HG03108 (cell line): Measurements from ENCODE around the gene PLEKHG2.

Source experiments
- ATAC-seq: cut with Tn5 transposase; IDR thresholded peaks from one replicate; pipeline ENCODE4 v1.9.1; 2021; ENCODE audit warnings: moderate library complexity; ENCODE audit not compliant: unreplicated experiment

Gene PLEKHG2

DNA sequence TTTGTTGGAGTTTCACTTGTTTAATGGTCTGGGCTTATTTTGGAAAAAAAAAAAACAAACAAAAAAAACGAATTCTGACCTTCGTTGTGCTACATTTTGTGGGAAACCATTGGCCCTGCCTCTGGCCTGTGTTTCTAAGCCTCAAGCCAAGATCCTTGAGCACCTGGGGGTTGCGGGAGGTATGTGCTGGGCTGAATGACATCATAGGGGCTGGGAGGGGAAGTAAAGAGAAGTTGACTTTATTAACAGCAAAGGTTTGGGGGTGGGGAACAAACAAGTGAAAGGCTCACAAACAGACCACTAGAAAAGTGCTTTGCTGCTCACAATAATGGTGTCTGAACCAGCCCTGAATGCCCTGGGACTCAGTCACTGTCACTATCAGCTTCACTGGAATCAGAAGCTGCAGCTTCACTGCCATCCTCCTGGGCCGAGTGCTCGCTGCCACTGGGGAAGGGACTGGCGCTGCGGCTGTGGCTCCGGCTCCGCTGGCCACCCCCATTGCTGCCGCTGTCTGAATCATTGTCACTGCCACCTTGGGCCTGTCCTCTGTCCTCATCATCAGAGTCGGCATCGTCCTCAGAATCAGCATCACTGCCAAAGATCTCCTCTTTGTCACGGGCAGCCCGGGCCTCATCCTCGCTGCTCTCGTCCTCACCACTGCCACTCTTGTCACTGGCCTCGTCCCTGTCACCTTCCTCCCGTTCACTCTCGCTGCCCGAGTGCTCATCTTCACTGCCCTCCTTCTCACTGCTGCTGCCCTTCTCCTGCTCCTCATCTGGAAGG is 26.6 kb upstream of the PLEKHG2 start:
- no peak for ATAC-seq

DNA sequence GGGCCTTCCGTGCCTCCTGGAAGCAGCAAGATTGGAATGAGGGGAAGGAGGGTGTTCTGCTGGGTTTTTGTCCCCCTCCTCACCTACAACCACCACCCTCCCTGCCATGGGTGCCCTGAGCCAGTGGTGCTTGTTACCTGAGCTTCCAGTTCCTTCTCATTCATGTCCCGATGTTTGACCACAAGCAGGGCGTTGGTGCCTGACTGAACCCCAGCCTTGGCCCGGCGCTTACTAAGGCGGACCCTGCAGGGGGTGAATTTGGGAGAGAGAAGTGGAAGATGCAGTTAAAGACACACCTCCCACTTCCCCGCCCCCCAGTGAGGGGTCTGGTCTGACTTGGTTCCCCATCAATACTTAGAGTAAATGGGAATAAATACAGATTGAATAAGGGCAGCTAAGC is 25.9 kb upstream of the PLEKHG2 start:
- no peak for ATAC-seq

DNA sequence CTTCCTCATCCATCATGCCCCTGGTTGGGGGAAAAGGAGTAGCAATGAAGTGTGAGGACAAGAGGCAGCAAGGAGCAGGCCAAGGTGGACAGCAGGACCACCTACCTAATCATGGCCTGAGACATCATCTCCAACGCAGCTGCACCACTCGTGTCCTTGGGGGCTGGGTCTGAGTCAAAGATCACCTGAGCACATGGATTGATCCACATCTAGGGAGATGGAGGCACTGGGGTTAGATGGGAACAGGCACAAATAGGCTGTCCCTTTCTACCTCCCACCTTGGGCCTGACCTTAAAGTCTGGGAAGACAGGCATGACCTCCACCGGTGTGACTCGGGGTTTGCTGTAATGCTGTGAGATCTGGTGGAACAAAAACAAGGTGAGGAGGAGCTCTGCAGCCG is 23.8 kb upstream of the PLEKHG2 start:
- ATAC-seq = no peak

DNA sequence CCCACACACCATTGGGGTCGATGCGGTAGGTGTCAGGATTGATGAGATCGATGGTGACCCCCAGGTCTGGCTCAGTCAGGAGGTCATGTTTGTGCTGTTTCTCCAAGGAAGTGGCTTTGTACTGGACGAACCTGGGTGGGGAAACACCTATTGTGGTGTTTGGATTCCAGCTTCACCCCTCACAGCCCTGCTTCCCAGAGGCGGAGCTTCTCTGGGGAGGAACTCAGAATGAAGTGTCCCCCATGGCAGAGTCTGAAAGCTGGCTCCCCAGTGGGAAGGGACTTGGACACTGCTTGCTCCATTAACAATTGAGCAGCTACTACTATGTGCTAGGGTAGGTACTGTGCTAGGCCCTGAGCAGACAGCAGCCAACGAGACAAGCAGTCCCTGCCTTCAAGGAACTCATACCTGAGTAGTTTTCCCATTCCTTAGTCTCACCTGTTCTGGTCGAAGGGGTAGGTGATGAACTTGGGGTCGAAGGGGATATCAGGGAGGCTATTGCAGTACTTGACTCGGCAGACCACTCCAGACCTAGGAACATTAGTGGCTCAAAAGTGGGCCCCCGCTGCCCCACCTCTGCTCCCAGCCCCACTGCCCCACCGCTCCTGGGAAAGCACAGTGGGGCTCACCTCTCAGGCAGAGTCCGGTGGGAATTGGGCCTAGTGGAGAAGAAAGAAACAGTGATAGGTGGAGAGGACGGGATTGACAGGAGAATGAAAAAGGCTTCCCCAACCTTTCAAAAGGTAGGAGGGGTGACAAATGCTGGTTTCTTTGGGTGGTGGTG is 22.6 kb upstream of the PLEKHG2 start:
- ATAC-seq = no peak

DNA sequence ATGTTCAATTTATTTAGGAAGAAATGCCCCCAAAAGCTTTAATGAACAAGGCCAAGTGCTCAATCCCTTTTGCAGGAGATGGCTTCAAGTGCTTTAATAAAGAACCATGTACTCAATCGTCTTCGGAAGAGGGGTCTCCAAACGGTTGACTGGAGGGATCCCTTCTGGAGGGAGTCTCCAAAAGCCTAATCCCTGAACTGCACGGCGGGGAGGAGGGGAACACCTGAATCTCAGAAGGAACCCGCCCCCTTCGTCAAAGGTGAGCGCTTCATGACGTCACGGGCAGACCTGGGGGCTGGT is 22.1 kb upstream of the PLEKHG2 start:
- ATAC-seq = no peak

DNA sequence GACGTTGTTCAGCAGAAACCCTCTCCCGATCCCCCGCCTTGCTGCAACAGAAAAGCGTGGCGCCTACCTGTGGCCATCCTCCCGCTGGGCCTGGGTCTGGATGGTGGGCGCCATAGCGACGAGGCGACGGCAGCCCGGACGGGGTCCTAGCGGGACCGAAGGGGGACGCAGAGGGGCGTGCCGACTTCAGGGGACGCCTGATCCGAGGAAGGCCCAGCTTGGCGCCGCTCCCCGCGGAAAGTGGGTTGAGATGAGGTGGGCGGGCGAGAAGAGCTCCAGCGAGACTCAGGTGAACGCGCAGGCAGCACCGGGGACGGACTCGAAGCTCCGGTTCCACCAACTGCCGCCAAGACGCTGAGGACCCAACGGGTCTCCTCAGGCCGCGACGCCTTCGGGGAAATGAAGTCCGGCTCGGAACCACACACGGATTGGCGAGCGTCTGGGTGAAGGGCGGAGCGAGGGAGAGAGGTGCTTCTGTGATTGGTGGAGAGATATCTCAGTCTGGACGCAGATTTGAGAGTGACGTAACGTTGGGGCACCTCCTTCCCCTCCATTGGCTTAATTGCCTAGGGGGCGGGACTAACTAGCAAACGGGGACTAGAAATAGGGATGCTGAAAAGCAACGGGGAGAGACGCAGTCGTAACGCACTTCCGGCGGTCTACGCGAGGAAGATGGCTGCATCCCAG is 21.6 kb upstream of the PLEKHG2 start, which contains the start of the genes MED29 and PAF1:
MED29 (plus strand) TSS at position 628 of the 687 bp plus-strand sequence; CDS start at position 673, 45 bp downstream.
PAF1 (minus strand) TSS at position 356 of the 687 bp plus-strand sequence; CDS start at position 114, 242 bp downstream.
- peak; percentile 94 for ATAC-seq

DNA sequence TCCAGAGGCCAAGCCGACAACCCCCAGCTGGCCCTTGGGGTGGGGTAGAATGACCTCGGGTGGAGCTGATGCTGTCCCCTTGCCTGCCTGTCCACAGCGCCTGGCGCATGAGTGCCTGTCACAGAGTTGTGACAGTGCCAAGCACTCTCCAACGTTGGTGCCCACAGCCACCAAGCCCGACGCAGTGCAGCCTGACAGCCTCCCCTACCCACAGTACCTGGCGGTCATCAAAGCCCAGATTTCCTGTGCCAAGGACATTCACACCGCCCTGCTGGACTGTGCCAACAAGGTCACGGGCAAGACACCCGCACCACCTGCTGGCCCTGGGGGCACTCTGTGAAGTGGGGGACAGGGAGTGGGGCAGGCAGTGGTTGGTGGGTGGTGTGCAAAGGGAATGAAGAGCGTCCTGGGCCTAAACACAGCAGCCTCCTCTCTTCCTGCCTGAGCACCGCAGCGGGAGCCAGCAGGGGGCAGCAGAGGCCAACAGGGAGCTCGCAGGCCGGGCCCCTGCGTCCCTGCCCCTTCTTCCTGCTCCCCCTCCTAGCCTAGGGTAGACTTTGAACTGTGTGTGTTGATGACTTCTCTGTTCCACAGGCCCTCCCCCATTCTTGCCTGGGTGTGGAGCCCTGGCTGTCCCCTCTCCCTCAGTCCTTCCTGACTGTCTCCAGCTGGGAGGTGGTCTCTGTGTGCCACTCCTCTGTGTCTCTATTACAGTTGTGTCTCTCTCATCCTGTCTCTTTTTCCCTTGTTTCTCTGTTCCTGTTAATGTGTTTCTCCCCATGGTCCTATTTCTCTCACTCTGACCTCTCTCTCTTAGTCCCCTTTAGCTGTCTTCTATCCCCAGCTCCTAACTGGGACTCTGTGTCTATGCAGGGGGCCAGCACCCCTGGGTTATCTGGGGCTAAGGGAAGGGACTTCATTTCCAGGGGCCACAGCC is 14.8 kb upstream of the PLEKHG2 start:
- peak; percentile 19 for ATAC-seq

DNA sequence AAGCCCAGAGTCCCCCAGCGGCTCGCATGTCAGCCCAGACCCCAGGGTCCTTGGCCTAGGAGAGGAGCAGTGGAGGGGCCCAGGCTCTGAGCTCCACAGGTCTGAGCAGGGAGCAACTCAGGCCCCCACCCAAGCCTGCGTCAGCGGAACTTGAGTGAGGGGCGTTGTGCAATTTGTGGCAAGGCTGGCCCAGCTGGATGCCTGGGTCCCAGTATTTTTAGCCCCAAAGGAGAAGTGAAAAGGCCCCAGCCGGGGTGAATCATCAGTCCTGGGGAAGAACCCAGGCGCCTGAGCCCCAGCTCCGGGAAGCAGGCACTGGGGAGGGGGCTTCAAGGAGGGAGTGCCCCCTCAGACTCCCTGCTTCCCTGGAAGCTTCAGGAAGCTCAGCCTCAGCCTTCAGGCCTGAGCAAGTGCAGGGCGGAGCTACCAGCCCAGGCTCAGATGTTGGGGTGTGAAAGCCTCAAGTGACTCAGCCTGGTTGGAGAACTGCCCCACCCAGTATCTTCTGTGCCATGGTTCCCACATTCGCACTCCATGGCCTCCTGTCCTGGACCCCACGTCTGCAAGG is 14.1 kb upstream of the PLEKHG2 start:
- no peak for ATAC-seq

DNA sequence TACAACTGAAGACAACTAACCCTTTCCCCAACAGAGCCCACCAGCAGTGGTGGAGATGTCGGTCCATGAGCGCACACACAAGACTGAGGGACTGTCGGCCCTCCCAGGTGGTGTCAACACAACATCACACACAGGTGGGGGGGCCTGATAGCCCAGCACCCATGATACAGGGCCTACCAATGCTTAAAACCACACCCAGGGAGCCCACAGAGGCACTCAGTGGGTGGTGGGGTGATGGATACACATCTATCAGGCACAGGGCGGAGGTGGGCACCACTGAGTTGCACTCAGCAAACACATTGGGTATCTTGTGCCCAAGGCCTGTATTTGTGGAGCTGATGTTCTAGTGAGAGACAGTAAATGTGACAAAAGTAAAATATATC is 12.8 kb upstream of the PLEKHG2 start:
- no peak for ATAC-seq

DNA sequence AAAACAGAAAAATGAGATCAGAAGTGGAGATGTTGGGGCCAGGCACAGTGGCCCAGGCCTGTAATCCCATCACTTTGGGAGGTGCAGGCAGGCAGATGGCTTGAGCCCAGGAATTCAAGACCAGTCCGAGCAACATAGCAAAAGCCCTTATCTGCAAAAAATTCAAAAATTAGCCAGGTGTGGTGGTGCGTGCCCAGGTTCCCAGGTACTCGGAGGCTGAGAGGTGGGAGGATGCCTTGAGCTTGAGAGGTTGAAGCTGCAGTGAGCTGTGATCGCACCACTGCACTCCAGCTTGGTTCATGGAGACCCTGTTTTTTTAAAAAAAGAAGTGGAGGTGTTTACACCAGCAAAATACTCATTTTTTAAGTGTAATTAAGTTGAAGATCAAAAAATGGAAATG is 12.4 kb upstream of the PLEKHG2 start:
- ATAC-seq = no peak

DNA sequence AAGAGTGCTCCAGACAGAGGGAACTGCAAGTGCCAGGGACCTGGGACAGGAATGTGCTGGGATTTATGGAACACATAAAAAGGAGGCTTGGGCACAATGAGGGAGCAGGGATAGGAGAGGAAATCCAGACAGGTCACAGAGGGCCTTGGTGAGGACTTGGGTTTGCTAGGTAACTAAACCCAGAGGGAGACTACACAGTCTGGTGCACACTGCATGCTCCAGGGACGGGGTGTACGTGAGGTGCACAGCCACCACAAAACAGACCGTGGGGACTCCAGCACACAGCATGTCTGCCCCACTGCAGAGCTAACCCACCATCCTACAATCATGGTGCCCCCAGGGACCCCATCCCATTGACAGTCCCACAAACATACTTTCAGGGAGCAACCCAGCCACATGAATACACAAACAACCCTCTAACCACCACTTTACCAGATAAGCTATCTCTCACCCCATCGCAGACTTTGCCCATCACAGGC is 11.4 kb upstream of the PLEKHG2 start:
- ATAC-seq = peak; percentile 7

DNA sequence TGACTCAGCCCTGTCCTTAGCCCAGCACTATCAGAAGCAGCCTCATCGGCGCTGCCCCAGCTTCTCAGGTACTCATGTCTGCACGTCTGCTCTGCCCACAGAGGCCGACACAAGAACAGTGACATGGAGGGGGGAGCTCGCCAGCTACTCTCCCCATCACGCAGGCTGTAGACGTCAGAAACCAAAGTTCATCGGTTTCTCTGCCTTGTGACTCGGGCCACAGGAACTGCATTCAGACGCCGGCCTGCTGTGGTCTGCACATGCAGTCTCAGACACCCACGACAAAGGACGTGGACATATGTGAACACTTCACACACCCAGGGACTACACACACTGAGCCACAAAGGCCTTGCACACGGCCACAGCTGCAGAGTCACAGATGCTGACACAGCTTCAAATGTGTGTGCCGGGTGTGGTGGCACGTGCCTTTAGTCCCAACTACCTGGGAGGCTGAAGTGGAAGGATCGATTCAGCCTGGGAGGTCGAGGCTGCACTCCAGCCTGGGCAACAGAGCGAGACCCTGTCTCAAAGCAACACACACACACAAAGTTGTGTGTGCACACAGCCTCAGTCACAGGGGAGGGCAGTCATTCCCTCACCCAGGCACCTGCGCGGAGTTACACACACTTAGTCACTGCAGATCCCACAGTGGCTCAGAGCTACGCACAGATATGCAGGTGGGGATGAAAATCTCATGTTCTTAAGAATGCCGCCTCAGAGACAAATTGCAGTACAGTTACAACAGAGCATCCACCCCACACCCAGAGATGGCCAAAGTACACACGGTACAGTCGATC is 10.7 kb upstream of the PLEKHG2 start:
- peak; percentile 21 for ATAC-seq

DNA sequence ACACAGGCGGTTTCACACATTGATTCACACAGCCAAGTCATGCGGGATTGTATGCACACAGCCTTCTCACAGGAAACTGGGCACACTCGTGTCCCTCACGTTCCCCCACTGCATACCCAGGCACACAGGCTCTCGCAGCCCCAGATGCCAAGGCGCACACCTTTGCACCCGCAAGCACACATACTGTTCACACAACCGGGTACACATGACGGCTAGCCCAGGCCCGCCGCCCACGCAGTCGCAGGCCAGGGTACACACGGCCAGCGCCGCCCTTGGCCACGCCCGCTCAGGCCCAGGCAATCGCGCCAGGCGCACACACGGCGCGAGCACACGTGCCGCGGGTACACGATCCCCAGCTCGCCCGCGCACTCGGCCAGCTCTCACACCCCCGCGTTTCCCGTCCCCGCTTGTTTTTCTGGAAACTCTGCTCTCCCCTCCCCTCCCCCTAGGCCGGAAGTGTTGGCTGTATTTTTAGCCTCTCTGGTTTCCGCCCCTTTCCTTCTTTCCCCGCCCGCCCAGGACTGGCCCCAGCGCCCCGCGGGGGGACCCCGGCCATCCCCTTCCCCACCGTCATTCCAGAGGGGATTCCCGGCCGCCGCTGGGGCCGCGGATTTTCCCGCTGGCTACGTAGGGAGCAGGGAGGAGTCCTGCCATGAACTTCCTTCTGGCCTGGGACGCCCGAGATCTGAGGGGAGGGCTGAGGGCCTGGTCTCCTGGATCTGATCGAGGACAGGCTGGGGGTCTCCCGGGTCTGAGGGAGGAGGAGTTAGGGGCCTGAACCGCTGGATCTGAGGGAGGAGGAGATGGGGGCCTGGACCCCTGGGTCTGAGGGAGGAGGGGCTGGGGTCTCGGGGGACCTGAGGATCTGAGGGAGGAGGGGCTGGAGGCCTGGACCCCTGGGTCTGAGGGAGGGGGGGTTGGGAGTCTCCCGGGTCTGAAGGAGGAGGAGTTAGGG is 9.8 kb upstream of the PLEKHG2 start:
- ATAC-seq = no peak

DNA sequence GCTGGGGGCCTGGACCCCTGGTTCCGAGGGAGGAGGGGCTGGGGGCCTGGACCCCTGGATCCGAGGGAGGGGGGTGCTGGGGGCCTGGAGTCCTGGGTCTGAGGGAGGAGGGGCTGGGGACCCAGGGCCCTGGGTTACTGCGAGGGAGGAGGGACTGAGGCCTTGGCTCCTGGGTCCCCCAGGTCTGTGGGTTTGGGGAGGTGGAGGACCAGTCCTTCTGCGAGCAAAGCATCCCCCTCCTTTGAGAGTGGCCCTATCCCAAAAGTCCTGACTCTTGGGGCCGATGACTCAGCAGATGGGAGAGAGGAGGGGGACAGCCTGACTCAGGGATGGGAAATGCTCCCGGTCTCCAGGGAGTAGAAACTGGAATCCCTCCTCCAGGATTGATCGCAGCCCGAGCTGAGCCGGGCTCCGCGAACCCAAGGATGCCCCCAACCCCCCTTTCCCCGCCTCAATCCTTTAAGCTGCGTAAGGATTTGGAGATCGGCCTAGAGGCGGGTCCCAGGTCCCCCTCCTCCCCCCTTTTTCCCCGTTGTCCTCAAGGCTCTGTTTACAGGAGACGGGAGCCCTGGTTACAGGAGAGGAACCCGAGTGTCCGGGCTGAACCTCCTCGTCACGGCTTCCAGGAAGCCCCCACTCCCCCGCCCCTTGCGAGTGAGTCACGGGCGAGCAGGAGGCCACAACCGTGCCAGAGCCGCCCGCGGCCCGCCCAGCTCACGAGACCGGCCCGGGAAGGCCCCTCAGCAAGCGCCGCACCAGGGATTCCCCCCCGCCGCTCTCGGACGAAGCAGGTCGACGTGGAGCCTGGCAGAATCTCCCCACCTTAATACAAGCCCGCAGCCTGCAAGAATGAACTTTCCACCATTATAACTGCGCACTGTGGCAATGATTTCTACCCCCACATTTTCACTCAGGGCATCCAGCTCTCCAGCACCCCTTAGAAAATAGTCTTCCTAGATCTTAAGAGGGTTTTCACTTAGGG is 8.8 kb upstream of the PLEKHG2 start:
- peak; percentile 29 for ATAC-seq

DNA sequence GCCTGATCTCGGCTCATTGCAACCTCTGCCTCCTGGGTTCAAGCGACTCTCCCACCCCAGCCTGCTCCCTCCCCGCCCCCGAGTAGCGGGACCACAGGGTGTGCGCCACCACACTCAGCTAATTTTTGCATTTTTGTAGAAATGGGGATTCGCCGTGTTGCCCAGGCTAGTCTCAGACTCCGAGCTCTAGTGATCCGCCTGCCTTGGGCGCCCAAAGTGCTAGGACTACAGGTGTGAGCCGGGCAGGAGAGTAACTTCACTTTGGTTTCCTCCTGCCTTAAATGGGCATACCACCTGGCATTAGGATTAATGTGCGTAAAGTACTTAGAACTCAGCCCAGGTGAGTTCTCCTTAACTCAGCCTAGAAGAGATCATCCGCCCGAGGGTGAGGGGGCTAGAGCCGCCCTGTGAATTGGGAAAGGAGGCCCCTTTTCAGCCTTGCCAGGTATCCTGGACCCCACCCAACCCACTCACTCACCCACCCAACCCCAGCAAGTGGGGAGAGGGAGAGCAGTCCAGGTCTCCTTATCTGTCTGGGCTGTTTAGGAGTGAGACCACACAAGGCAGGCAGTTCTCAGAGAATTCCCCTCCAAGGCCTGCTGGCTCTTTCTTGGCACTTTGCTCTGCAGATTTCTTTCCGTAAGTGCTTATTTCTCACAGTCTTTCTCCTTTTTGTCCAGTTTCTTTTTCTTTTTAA is 7.1 kb upstream of the PLEKHG2 start:
- no peak for ATAC-seq

DNA sequence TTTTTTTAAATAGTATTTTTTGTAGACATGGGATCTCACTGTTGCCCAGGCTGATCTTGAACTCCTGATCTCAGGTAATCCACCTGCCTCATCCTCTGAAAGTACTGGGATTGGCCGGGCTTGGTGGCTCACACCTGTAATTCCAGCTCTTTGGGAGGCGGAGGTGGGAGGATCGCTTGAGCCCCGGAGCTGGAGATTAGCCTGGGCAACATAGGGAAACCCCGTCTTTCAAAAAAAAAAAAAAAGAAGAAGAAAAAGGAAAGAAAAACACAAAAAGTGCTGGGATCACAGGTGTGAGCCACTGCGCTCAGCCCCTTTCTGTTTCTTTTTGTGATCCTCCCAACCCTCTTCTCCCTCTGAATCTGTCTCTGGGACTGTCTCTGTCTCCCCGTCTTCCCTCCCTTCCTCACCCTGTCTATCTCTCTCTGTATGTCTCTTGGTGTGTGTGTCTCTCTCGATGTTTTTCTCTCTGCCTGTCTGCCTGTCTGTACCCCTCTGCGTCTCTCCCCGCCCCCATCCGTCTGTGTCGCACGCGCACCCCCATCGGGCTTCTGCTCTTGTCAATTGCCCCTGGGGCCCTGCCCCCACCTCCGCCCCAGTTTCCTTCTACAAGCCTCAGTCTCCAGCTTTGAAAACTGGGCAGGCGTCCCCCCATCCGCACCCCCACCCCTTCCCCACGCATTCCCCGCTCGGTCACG is 6.4 kb upstream of the PLEKHG2 start:
- no peak for ATAC-seq
